T-cell (primary cell): ENCODE data around the gene SLC52A1. TPM values are rescaled to one million over a fixed set of nuclear protein-coding genes. Genes with fewer than 3 reads are reported as not detected.

Experiments used
- ATAC-seq, 4 experiments: fragments of 200-7000 bp in 3 of 4; fragments of 150-1000 bp in 1 of 4; cut with Tn5 transposase; replicated peaks in 1 of 4; 1 replicate in 3 of 4; 2 replicates in 1 of 4; pipeline ENCODE4 v1.10.0; 2021; ENCODE audit warnings: moderate library complexity in 3 of 4, mild to moderate bottlenecking in 2 of 4, moderate number of reproducible peaks in 1 of 4
- CTCF ChIA-PET, 2 donors: fragments of 300-600 bp; sonication (Branson Sonifier 250); formaldehyde crosslinking; loops; one replicate each; lab custom pipeline; 2022; ENCODE audit warnings: antibody characterized with exemption in 2 of 2; lab: Charles Lee
- POLR2A ChIA-PET, 2 donors: fragments of 300-600 bp; sonication (Branson Sonifier 250); formaldehyde crosslinking; loops; one replicate each; lab custom pipeline; 2022; ENCODE audit warnings: antibody characterized with exemption in 2 of 2; lab: Charles Lee
- DNase-seq, 35 experiments: peaks; one replicate each; pipeline versions ENCODE4 v3.0.0 to v3.0.0-alpha.2; 2013 to 2023
- H3K27ac ChIP-seq: one replicate; pipeline ENCODE4 v1.5.1; 2013; ENCODE audit warnings: low read length
- H3K27me3 ChIP-seq, 2 experiments: replicated peaks in 1 of 2; 1 replicate in 1 of 2; 2 replicates in 1 of 2; pipeline versions ENCODE4 v1.6.1 to v1.7.0; 2013; ENCODE audit warnings: low read length in 1 of 2, mixed read lengths in 1 of 2; ENCODE audit not compliant: control insufficient read depth in 2 of 2, insufficient read depth in 2 of 2; ENCODE audit errors: extremely low read depth in 1 of 2
- H3K36me3 ChIP-seq, 2 donors: 1 replicate in 1 of 2; 2 replicates in 1 of 2; pipeline versions ENCODE4 v1.6.1 to v1.7.0; 2013; ENCODE audit warnings: low read length in 1 of 2; ENCODE audit not compliant: control insufficient read depth in 2 of 2, insufficient read depth in 1 of 2; ENCODE audit errors: extremely low read depth in 1 of 2
- H3K4me1 ChIP-seq, 2 experiments: 1 replicate in 1 of 2; 2 replicates in 1 of 2; pipeline versions ENCODE4 v1.6.1 to v1.7.0; 2013; ENCODE audit warnings: low read length in 2 of 2, mixed read lengths in 1 of 2; ENCODE audit not compliant: insufficient read depth in 2 of 2, control insufficient read depth in 1 of 2; ENCODE audit errors: extremely low read depth in 1 of 2
- H3K4me3 ChIP-seq, 2 donors: 1 replicate in 1 of 2; 2 replicates in 1 of 2; pipeline versions ENCODE4 v1.5.1 to v1.7.0; 2013; ENCODE audit warnings: mild to moderate bottlenecking in 2 of 2, low read length in 1 of 2, moderate library complexity in 1 of 2; ENCODE audit not compliant: control insufficient read depth in 1 of 2; ENCODE audit errors: extremely low read depth in 1 of 2
- H3K9me3 ChIP-seq: 2 replicates; pipeline ENCODE4 v1.7.0; 2013
- H3K27ac Mint-ChIP-seq, 2 donors: one replicate each; pipeline ENCODE4 v1.8.0; 2020 to 2021; ENCODE audit warnings: mild to moderate bottlenecking in 2 of 2, mixed read lengths in 2 of 2
- H3K27me3 Mint-ChIP-seq, 2 donors: one replicate each; pipeline ENCODE4 v1.8.0; 2021 to 2022; ENCODE audit warnings: mixed read lengths in 2 of 2
- H3K36me3 Mint-ChIP-seq: one replicate; pipeline ENCODE4 v1.8.0; 2021; ENCODE audit warnings: mixed read lengths
- H3K4me1 Mint-ChIP-seq, 3 donors: one replicate each; pipeline ENCODE4 v1.8.0; 2020 to 2022; ENCODE audit warnings: mixed read lengths in 3 of 3, mild to moderate bottlenecking in 1 of 3
- H3K4me3 Mint-ChIP-seq, 3 donors: one replicate each; pipeline ENCODE4 v1.8.0; 2020 to 2022; ENCODE audit warnings: mild to moderate bottlenecking in 3 of 3, mixed read lengths in 3 of 3, moderate library complexity in 3 of 3
- H3K9me3 Mint-ChIP-seq, 3 donors: one replicate each; pipeline ENCODE4 v1.8.0; 2020 to 2022; ENCODE audit warnings: mixed read lengths in 3 of 3
- WGBS: methylation state at CpG from one replicate; pipeline ENCODE4 v1.1.5; 2013; ENCODE audit warnings: missing lambda C conversion rate; ENCODE audit not compliant: insufficient coverage; 5-methylcytosine and 5-hydroxymethylcytosine counted together
- total RNA-seq, 35 experiments: library from RNA in 6 of 35; stranded (reverse) in 6 of 35; fragments of 120-200 nt in 1 of 35; gene quantifications; one replicate each; pipeline versions ENCODE4 v1.2.1 to v1.2.4 and lab custom pipeline; 2013 to 2026

The SLC52A1 gene
- total RNA-seq, 5 donors from 2014 or later (not counting 1 experiment from before 2014, with no cell fraction given), result 0.14 to 0.62 (median 0.25) TPM; not detected in 2

- ATAC-seq, result no peak
- ChIA-PET POLR2A (no interaction called here), CTCF (no interaction called here)
- H3K27me3 Mint-ChIP-seq, result no peaks in the 10 kb centered on the region
- peaks cover 0 to 6% of the 10 kb centered on the region in 2 experiments for H3K4me1 ChIP-seq
- H3K27ac Mint-ChIP-seq, result no peak overlapping the region
- peaks cover 5 to 10% (median 7%) of the 10 kb centered on the region in 3 donors for H3K4me1 Mint-ChIP-seq
- DNase-seq, result no peak
- no peak overlapping the region for H3K4me3 ChIP-seq
- WGBS, result 100% methylated on average over 3 of the region's 4 CpGs
- H3K27me3 ChIP-seq, result no peaks in the 10 kb centered on the region
- H3K27ac ChIP-seq, result no peak overlapping the region
- peaks cover 10 to 14% of the 10 kb centered on the region in 2 donors for H3K36me3 ChIP-seq
- H3K36me3 Mint-ChIP-seq, result peaks cover 23% of the 10 kb centered on the region
- H3K4me3 Mint-ChIP-seq, result no peak overlapping the region
- H3K9me3 ChIP-seq, result no peaks in the 10 kb centered on the region
- H3K9me3 Mint-ChIP-seq, result no peaks in the 10 kb centered on the region
These were observed 20.9 kb downstream of the SLC52A1 start for GRCh38 chr17:5014357-5014756.

- Mint-ChIP-seq H3K27me3 (no peaks in the 10 kb centered on the region), H3K4me3 (no peak overlapping the region), H3K9me3 (no peaks in the 10 kb centered on the region), H3K27ac (no peak overlapping the region), H3K36me3 (peaks cover 41% of the 10 kb centered on the region), H3K4me1 (peaks cover 0 to 2% (median 2%) of the 10 kb centered on the region in 3 donors)
- Histone ChIP-seq H3K36me3 (peaks cover 13 to 26% of the 10 kb centered on the region in 2 donors), H3K9me3 (no peaks in the 10 kb centered on the region), H3K4me3 (no peak overlapping the region), H3K4me1 (peaks cover 0 to 5% of the 10 kb centered on the region in 2 experiments), H3K27me3 (no peaks in the 10 kb centered on the region), H3K27ac (no peak overlapping the region)
- CTCF ChIA-PET, result interaction anchor here in 1 of 2 donors (0.5 kb wide), 1 partner anchor 132 kb away, joined by 3 read pairs; no protein-coding TSS in a partner anchor
- DNase-seq (no peak), ATAC-seq (no peak)
- 43% methylated on average over 6 of the region's 6 CpGs for WGBS
- POLR2A ChIA-PET, result no interaction called here
These were observed 23.3 kb downstream of the SLC52A1 start for GRCh38 chr17:5011928-5012327.

DNA sequence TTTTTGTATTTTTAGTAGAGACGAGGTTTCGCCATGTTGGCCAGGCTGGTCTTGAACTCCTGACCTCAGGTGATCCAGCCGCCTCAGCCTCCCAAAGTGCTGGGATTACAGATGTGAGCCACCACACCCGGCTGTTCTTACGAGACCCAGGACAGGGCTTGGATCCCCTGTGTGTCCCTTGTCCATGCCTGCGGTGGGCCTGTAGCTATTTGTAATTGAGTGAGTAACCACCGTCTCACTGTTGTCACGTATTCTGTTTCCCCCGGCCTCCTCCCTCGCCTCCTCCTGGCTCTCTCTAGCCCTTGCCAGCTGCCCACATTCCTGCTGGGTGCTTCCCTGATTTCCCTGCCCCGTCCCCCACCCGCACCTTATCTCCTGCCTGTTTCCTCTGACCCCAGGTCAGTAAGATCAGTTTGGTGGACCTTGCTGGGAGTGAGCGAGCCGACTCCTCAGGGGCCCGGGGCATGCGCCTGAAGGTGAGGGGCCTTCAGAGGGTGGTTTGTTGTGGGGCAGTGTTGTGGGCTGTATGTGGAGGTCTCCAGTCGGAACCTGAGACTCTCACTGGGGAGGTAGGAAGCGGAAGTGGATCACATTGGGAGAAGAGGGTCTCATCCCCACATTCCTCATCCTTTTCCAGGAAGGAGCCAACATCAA, 31.9 kb downstream of the SLC52A1 start:
- H3K9me3 ChIP-seq, result no peaks in the 10 kb centered on the region
- H3K4me3 Mint-ChIP-seq, result no peak overlapping the region
- no peaks in the 10 kb centered on the region for H3K9me3 Mint-ChIP-seq
- peaks cover 18 to 20% (median 19%) of the 10 kb centered on the region in 3 donors for H3K4me1 Mint-ChIP-seq
- no peak for DNase-seq
- peaks cover 4 to 15% of the 10 kb centered on the region in 2 experiments for H3K4me1 ChIP-seq
- POLR2A ChIA-PET, result interaction anchor here in 1 of 2 donors (0.6 kb wide), 1 partner anchor 43 kb away, joined by 6 read pairs; no protein-coding TSS in a partner anchor
- H3K4me3 ChIP-seq, result no peak overlapping the region
- CTCF ChIA-PET, result no interaction called here
- WGBS, result 99% methylated on average over 16 of the region's 18 CpGs
- ATAC-seq, result no peak
- H3K27ac ChIP-seq, result no peak overlapping the region
- H3K36me3 Mint-ChIP-seq, result peaks cover 58% of the 10 kb centered on the region
- H3K27me3 Mint-ChIP-seq, result no peaks in the 10 kb centered on the region
- H3K36me3 ChIP-seq, result peaks cover 16 to 44% of the 10 kb centered on the region in 2 donors
- H3K27me3 ChIP-seq, result no peaks in the 10 kb centered on the region
- no peak overlapping the region for H3K27ac Mint-ChIP-seq

DNA sequence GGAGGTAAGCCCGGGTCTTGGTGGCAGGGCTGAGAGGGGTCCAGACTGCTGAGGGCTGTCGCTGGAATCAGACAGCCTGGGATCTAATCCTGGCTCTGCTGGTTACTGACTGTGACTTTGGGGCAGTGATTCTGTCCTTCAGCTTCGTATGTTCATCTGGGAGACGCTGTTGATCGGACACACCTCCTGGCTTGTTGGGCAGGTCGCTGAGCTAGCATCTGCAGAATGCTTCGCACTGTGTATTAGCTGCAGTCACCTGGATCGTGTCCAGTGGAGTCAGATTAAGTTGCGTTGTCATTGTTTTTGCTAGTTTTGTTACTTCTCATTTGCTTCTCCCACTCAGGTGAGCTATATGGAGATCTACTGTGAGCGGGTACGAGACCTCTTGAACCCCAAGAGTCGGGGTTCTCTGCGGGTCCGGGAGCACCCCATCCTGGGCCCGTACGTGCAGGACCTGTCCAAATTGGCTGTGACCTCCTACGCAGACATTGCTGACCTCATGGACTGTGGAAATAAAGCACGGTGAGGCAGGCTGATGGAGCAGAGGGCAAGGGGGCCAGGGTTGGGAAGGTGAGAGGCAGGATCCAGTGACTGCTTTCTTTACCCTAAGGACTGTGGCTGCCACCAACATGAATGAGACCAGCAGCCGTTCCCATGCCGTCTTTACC, 33.0 kb downstream of the SLC52A1 start:
- Histone ChIP-seq H3K4me3 (no peak overlapping the region), H3K27ac (no peak overlapping the region), H3K9me3 (no peaks in the 10 kb centered on the region), H3K4me1 (peaks cover 4 to 18% of the 10 kb centered on the region in 2 experiments), H3K27me3 (no peaks in the 10 kb centered on the region), H3K36me3 (peaks cover 16 to 34% of the 10 kb centered on the region in 2 donors)
- WGBS, result 97% methylated on average over 20 of the region's 20 CpGs
- DNase-seq (no peak), ATAC-seq (no peak)
- Mint-ChIP-seq H3K36me3 (peaks cover 50% of the 10 kb centered on the region), H3K4me3 (no peak overlapping the region), H3K9me3 (no peaks in the 10 kb centered on the region), H3K27ac (no peak overlapping the region), H3K27me3 (no peaks in the 10 kb centered on the region), H3K4me1 (peaks cover 19 to 20% (median 20%) of the 10 kb centered on the region in 3 donors)
- CTCF ChIA-PET, result no interaction called here
- POLR2A ChIA-PET, result no interaction called here

GRCh38 chr17:5000237-5000639, 35.0 kb downstream of the SLC52A1 start:
- 97% methylated on average over 10 of the region's 11 CpGs for WGBS
- ATAC-seq, result no peak
- ChIA-PET CTCF (no interaction called here), POLR2A (interaction anchor here in 1 of 2 donors (0.5 kb wide), 1 partner anchor 130 kb away, joined by 6 read pairs; no protein-coding TSS in a partner anchor)
- Histone ChIP-seq H3K36me3 (peaks cover 7 to 26% of the 10 kb centered on the region in 2 donors), H3K4me3 (no peak overlapping the region), H3K27ac (no peak overlapping the region), H3K9me3 (no peaks in the 10 kb centered on the region), H3K4me1 (peaks cover 11 to 26% of the 10 kb centered on the region in 2 experiments), H3K27me3 (peaks cover 0 to 2% of the 10 kb centered on the region in 2 experiments)
- H3K36me3 Mint-ChIP-seq, result peaks cover 40% of the 10 kb centered on the region
- no peaks in the 10 kb centered on the region for H3K27me3 Mint-ChIP-seq
- H3K4me1 Mint-ChIP-seq, result peaks cover 24 to 28% (median 26%) of the 10 kb centered on the region in 3 donors
- H3K9me3 Mint-ChIP-seq, result no peaks in the 10 kb centered on the region
- DNase-seq, result no peak
- peak overlapping the region; percentile 3 to 82 for H3K27ac Mint-ChIP-seq
- H3K4me3 Mint-ChIP-seq, result peak overlapping the region in 1 of 3 donors; percentile 13

DNA sequence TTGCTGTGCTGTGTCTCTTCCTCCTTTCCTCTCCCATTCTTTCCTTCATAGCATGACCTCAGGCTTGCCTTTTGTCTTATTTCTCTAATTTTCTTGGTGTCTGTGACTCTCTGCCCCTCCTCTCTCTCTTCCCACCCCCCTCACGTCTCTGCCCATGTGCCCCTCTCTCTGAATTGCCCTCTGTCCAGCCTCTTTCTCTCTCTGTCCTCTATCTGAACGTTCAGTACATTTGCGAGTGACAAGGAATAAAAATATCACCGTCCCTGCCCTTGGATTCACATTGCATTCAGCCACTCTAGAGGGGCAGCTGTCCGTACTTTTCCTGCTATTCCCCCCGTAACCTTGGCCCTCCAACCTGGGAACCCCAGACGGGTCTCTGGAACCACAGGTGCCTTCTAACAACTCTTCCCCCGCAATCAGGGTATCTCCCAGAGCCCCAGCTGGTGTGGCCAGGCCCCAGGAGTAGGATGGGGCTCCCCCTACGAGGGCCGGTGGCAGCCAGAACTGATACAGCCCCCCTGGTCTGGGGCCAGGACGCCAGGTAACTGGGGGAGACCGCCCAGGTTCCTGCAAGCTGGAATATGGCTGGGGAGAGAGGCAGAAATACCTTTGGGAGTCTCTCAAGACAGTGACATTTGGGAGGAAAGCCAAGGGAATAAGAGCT, 35.7 kb downstream of the SLC52A1 start:
- H3K36me3 ChIP-seq, result peaks cover 7 to 20% of the 10 kb centered on the region in 2 donors
- Mint-ChIP-seq H3K27ac (peak overlapping the region; percentile 54 to 82), H3K27me3 (no peaks in the 10 kb centered on the region), H3K4me1 (peaks cover 24 to 31% (median 26%) of the 10 kb centered on the region in 3 donors), H3K36me3 (peaks cover 33% of the 10 kb centered on the region), H3K4me3 (peak overlapping the region; percentile 75 to 88 (median 81)), H3K9me3 (no peaks in the 10 kb centered on the region)
- H3K4me3 ChIP-seq, result no peak overlapping the region
- H3K27me3 ChIP-seq, result peaks cover 0 to 2% of the 10 kb centered on the region in 2 experiments
- DNase-seq (no peak), ATAC-seq (no peak)
- POLR2A ChIA-PET, result interaction anchor here in 1 of 2 donors (0.5 kb wide), 1 partner anchor 129 kb away, joined by 6 read pairs; no protein-coding TSS in a partner anchor
- CTCF ChIA-PET, result no interaction called here
- no peak overlapping the region for H3K27ac ChIP-seq
- no peaks in the 10 kb centered on the region for H3K9me3 ChIP-seq
- peaks cover 11 to 26% of the 10 kb centered on the region in 2 experiments for H3K4me1 ChIP-seq
- 87% methylated on average over 12 of the region's 12 CpGs for WGBS
